ENCODE data around the gene MUC7. TPM values are rescaled to one million over a fixed set of nuclear protein-coding genes. Genes with fewer than 3 reads are reported as not detected.

Gene MUC7
- total and polyA plus RNA-seq, 2 donors (not counting 1 experiment from before 2014, with no cell fraction given) = not detected

- H2AFZ ChIP-seq (ENCODE audit: insufficient read depth, low read depth, low read length, poor library complexity, severe bottlenecking) = no peak overlapping the region
- DNase-seq (no peak), ATAC-seq (ENCODE audit: low read depth) (no peak)
- 76% methylated on average over 3 of the region's 4 CpGs for WGBS (ENCODE audit: insufficient coverage)
- H3K4me3 ChIP-seq (ENCODE audit: control extremely low read depth in 1 of 5, extremely low read depth in 1 of 5, insufficient read depth in 1 of 5, low read depth in 2 of 5, low read length in 4 of 5) = no peak overlapping the region
- no peaks in the 10 kb centered on the region for H3K4me1 Mint-ChIP-seq
- H3K36me3 ChIP-seq (replicated peaks in 1 of 2; ENCODE audit: control extremely low read depth in 1 of 2, control insufficient read depth in 1 of 2, extremely low read depth in 1 of 2, insufficient read depth in 2 of 2, low read length in 1 of 2) = no peaks in the 10 kb centered on the region
- POLR2A ChIA-PET = no interaction called here
- H3K9ac ChIP-seq (ENCODE audit: low read length) = no peak overlapping the region
- no peak overlapping the region for H3K4me3 Mint-ChIP-seq
- no peaks in the 10 kb centered on the region for H3K4me1 ChIP-seq (ENCODE audit: control insufficient read depth in 2 of 2, insufficient read depth in 2 of 2, low read length in 2 of 2)
- no peak overlapping the region for H3K27ac ChIP-seq (ENCODE audit: low read length in 2 of 2)
- H3K79me2 ChIP-seq (ENCODE audit: control insufficient read depth, insufficient read depth, low read length) = no peaks in the 10 kb centered on the region
- H3K9me3 ChIP-seq (ENCODE audit: control extremely low read depth in 1 of 3, control insufficient read depth in 2 of 3, insufficient read depth in 1 of 3, low read length in 2 of 3) = no peaks in the 10 kb centered on the region
- H3K27me3 ChIP-seq (replicated peaks in 1 of 4; ENCODE audit: control extremely low read depth in 1 of 4, control insufficient read depth in 3 of 4, insufficient read depth in 4 of 4, low read length in 3 of 4) = peaks cover 0 to 3% (median 0%) of the 10 kb centered on the region in 4 experiments
- no peaks in the 10 kb centered on the region for H3K9me3 Mint-ChIP-seq (ENCODE audit: insufficient read depth)
- CTCF ChIA-PET = no interaction called here
- H3K27ac Mint-ChIP-seq = no peak overlapping the region
- no peaks in the 10 kb centered on the region for H4K20me1 ChIP-seq (ENCODE audit: control insufficient read depth, insufficient read depth, low read length, poor library complexity, severe bottlenecking)
- H3K4me2 ChIP-seq (replicated peaks; ENCODE audit: low read depth, low read length, poor library complexity, severe bottlenecking) = no peak overlapping the region
- intact Hi-C loops (cut with micrococcal nuclease) = no loop called here
- TF ChIP-seq EZH2 (IDR thresholded peaks at IDR 0.05; ENCODE audit: borderline replicate concordance, insufficient read depth, low read depth, low read length, poor library complexity, severe bottlenecking) = no peak
- TF ChIP-seq CTCF (IDR thresholded peaks at IDR 0.05) = no peak
- H3K27me3 Mint-ChIP-seq = peaks cover 7% of the 10 kb centered on the region
These were observed 43.6 kb downstream of the MUC7 start for GRCh38 chr4:70515367-70516250.

GRCh38 chr4:70518269-70518668 lies 46.3 kb downstream of the MUC7 start, which contains the start of gene AMTN:
Gene AMTN, plus strand, starts transcription at chr4:70518569. Its CDS starts 209 bp downstream, at chr4:70518778.
- H3K4me1 ChIP-seq (ENCODE audit: control insufficient read depth in 2 of 2, insufficient read depth in 2 of 2, low read length in 2 of 2) = no peaks in the 10 kb centered on the region
- POLR2A ChIA-PET = no interaction called here
- intact Hi-C loops (cut with micrococcal nuclease) = no loop called here
- no peak within 1 kb of the TSS for H3K27ac ChIP-seq (ENCODE audit: low read length in 2 of 2)
- H3K9me3 Mint-ChIP-seq (ENCODE audit: insufficient read depth) = no peaks in the 10 kb centered on the region
- no peaks in the 10 kb centered on the region for H3K27me3 ChIP-seq (replicated peaks in 1 of 4; ENCODE audit: control extremely low read depth in 1 of 4, control insufficient read depth in 3 of 4, insufficient read depth in 4 of 4, low read length in 3 of 4)
- CTCF ChIA-PET = no interaction called here
- no peak within 1 kb of the TSS for H2AFZ ChIP-seq (ENCODE audit: insufficient read depth, low read depth, low read length, poor library complexity, severe bottlenecking)
- H4K20me1 ChIP-seq (ENCODE audit: control insufficient read depth, insufficient read depth, low read length, poor library complexity, severe bottlenecking) = no peaks in the 10 kb centered on the region
- H3K9ac ChIP-seq (ENCODE audit: low read length) = no peak within 1 kb of the TSS
- H3K79me2 ChIP-seq (ENCODE audit: control insufficient read depth, insufficient read depth, low read length) = no peaks in the 10 kb centered on the region
- no peak for ATAC-seq (ENCODE audit: low read depth)
- H3K4me3 Mint-ChIP-seq = no peak within 1 kb of the TSS
- no peak within 1 kb of the TSS for H3K27ac Mint-ChIP-seq
- TF ChIP-seq CTCF (IDR thresholded peaks at IDR 0.05) = no peak
- H3K4me2 ChIP-seq (replicated peaks; ENCODE audit: low read depth, low read length, poor library complexity, severe bottlenecking) = no peak within 1 kb of the TSS
- H3K36me3 ChIP-seq (replicated peaks in 1 of 2; ENCODE audit: control extremely low read depth in 1 of 2, control insufficient read depth in 1 of 2, extremely low read depth in 1 of 2, insufficient read depth in 2 of 2, low read length in 1 of 2) = no peaks in the 10 kb centered on the region
- peaks cover 7% of the 10 kb centered on the region for H3K27me3 Mint-ChIP-seq
- no peak within 1 kb of the TSS for H3K4me3 ChIP-seq (ENCODE audit: control extremely low read depth in 1 of 5, extremely low read depth in 1 of 5, insufficient read depth in 1 of 5, low read depth in 2 of 5, low read length in 4 of 5)
- no CpG with 5 or more reads among the region's 2 CpGs for WGBS (ENCODE audit: insufficient coverage)
- DNase-seq = no peak
- no peaks in the 10 kb centered on the region for H3K4me1 Mint-ChIP-seq
- H3K9me3 ChIP-seq (ENCODE audit: control extremely low read depth in 1 of 3, control insufficient read depth in 2 of 3, insufficient read depth in 1 of 3, low read length in 2 of 3) = no peaks in the 10 kb centered on the region
